DOHH2 (cell line): ENCODE measurements around the gene FABP3.

ENCODE experiments used
- H3F3A ChIP-seq: fragments of 200-600 bp; sonication (generic), shearing (Covaris generic); 2 replicates; pipeline ENCODE4 v1.6.0; 2016; ENCODE audit warnings: antibody characterized with exemption, mild to moderate bottlenecking; ENCODE audit not compliant: control insufficient read depth, insufficient read depth
- H3K27ac ChIP-seq: fragments of 200-600 bp; sonication (generic); 2 replicates; pipeline ENCODE4 v1.5.1; 2014; ENCODE audit warnings: low read depth, mild to moderate bottlenecking, low read length, moderate library complexity
- H3K27me3 ChIP-seq: fragments of 200-600 bp; sonication (generic); 2 replicates; pipeline ENCODE4 v1.6.1; 2014; ENCODE audit warnings: mild to moderate bottlenecking, low read length, mixed read lengths; ENCODE audit not compliant: control insufficient read depth
- H3K36me3 ChIP-seq: fragments of 200-600 bp; sonication (generic); 2 replicates; pipeline ENCODE4 v1.6.1; 2014; ENCODE audit warnings: mild to moderate bottlenecking, low read length, moderate library complexity, mixed read lengths; ENCODE audit not compliant: control insufficient read depth
- H3K4me1 ChIP-seq: fragments of 200-600 bp; sonication (generic); 2 replicates; pipeline ENCODE4 v1.6.1; 2014; ENCODE audit warnings: mild to moderate bottlenecking, low read length, mixed read lengths; ENCODE audit not compliant: control insufficient read depth
- H3K4me2 ChIP-seq: fragments of 200-600 bp; sonication (generic); 2 replicates; pipeline ENCODE4 v1.6.0; 2014; ENCODE audit warnings: mild to moderate bottlenecking, low read length, moderate library complexity
- H3K4me3 ChIP-seq: fragments of 200-600 bp; sonication (generic); 2 replicates; pipeline ENCODE4 v1.5.1; 2014; ENCODE audit warnings: mild to moderate bottlenecking, low read length, mixed read lengths
- H3K79me2 ChIP-seq: fragments of 200-600 bp; sonication (generic); 2 replicates; pipeline ENCODE4 v1.6.1; 2014; ENCODE audit warnings: mild to moderate bottlenecking, low read length, mixed read lengths; ENCODE audit not compliant: control insufficient read depth
- H3K9me2 ChIP-seq: fragments of 200-600 bp; sonication (generic); replicated peaks from 2 replicates; pipeline ENCODE4 v1.6.1; 2014; ENCODE audit warnings: mild to moderate bottlenecking, low read length, mixed read lengths; ENCODE audit not compliant: control insufficient read depth
- H3K9me3 ChIP-seq: fragments of 200-600 bp; sonication (generic); 2 replicates; pipeline ENCODE4 v1.6.1; 2014; ENCODE audit warnings: antibody characterized with exemption, low read length, mixed read lengths; ENCODE audit not compliant: control insufficient read depth, insufficient read depth
- H4K20me1 ChIP-seq: fragments of 200-600 bp; sonication (generic); 2 replicates; pipeline ENCODE4 v1.6.0; 2014; ENCODE audit warnings: low read depth, mild to moderate bottlenecking, antibody characterized with exemption, low read length, moderate library complexity; ENCODE audit not compliant: control insufficient read depth, insufficient read depth
- CTCF ChIP-seq: fragments of 200-600 bp; sonication (generic); IDR thresholded peaks from one replicate; pipeline ENCODE4 v1.5.1; 2014; ENCODE audit warnings: antibody characterized with exemption, mild to moderate bottlenecking, low read depth, low read length; ENCODE audit not compliant: poor library complexity, severe bottlenecking
- EZH2phosphoT487 ChIP-seq: fragments of 200-600 bp; sonication (generic); IDR thresholded peaks from 2 replicates; pipeline ENCODE4 v1.6.1; 2017; ENCODE audit warnings: borderline replicate concordance, mild to moderate bottlenecking, antibody characterized with exemption, low read length, moderate library complexity, mixed read lengths

Gene FABP3

GRCh38 chr1:31346785-31347184 lies 26.1 kb downstream of the FABP3 start:
- H3K4me3 ChIP-seq = no peak overlapping the region

GRCh38 chr1:31345635-31346034 lies 27.2 kb downstream of the FABP3 start:
- Histone ChIP-seq H3K4me2 (no peak overlapping the region), H3K27ac (no peak overlapping the region), H3K4me1 (peaks cover 15% of the 10 kb centered on the region), H3K27me3 (no peaks in the 10 kb centered on the region), H3K9me2 (no peaks in the 10 kb centered on the region), H3K9me3 (no peaks in the 10 kb centered on the region), H3K79me2 (no peaks in the 10 kb centered on the region), H4K20me1 (no peaks in the 10 kb centered on the region), H3K36me3 (peaks cover 4% of the 10 kb centered on the region; the same call in 1 of the 2 replicates), H3K4me3 (no peak overlapping the region), H3F3A (peaks cover 8% of the 10 kb centered on the region; the same call in 1 of the 2 replicates)
- TF ChIP-seq EZH2phosphoT487 = no peak
- no peak for TF ChIP-seq CTCF

More at GRCh38 chr1:31346785-31347184, 26.1 kb downstream of the FABP3 start:
- Histone ChIP-seq H3K27me3 (no peaks in the 10 kb centered on the region), H3K36me3 (peaks cover 15% of the 10 kb centered on the region; the same call in 1 of the 2 replicates), H3K27ac (no peak overlapping the region), H3K4me1 (peaks cover 15% of the 10 kb centered on the region), H4K20me1 (no peaks in the 10 kb centered on the region), H3K79me2 (no peaks in the 10 kb centered on the region), H3K9me3 (no peaks in the 10 kb centered on the region), H3K4me2 (no peak overlapping the region), H3F3A (peaks cover 8% of the 10 kb centered on the region; the same call in 1 of the 2 replicates), H3K9me2 (no peaks in the 10 kb centered on the region)
- TF ChIP-seq EZH2phosphoT487 (no peak), CTCF (no peak)

- Histone ChIP-seq H3K4me3 (no peak overlapping the region), H3K9me3 (no peaks in the 10 kb centered on the region), H3K27me3 (no peaks in the 10 kb centered on the region), H3K79me2 (no peaks in the 10 kb centered on the region), H3K36me3 (no peaks in the 10 kb centered on the region), H3K9me2 (no peaks in the 10 kb centered on the region), H3F3A (peaks cover 8% of the 10 kb centered on the region; the same call in 1 of the 2 replicates), H4K20me1 (no peaks in the 10 kb centered on the region), H3K4me2 (no peak overlapping the region), H3K4me1 (peaks cover 15% of the 10 kb centered on the region), H3K27ac (no peak overlapping the region)
- TF ChIP-seq CTCF (no peak), EZH2phosphoT487 (no peak)
These were observed 28.4 kb downstream of the FABP3 start for GRCh38 chr1:31344503-31344902.
